ENCODE measurements around the gene AUTS2.
"Not testable (repeated sequence)": the region's sequence is repeated elsewhere in the genome, so short reads cannot be mapped to it uniquely, and the experiment has no call there.

The AUTS2 gene

GRCh38 chr7:69761290-69761922 is 163.1 kb downstream of the AUTS2 start:
- no peak for DNase-seq (ENCODE audit: low read depth in 2 of 2)

GRCh38 chr7:69762821-69763352 is 164.6 kb downstream of the AUTS2 start:
- no peak for DNase-seq (ENCODE audit: low read depth in 2 of 2)

- no peak for DNase-seq (ENCODE audit: low read depth in 2 of 2)
Measured at GRCh38 chr7:69763513-69763912, 165.2 kb downstream of the AUTS2 start.

GRCh38 chr7:69764147-69764546 is 165.9 kb downstream of the AUTS2 start:
- no peak for DNase-seq (ENCODE audit: low read depth in 2 of 2)

- no peak for DNase-seq (ENCODE audit: low read depth in 2 of 2)
Measured at GRCh38 chr7:69764681-69765080, 166.4 kb downstream of the AUTS2 start.

- DNase-seq (ENCODE audit: low read depth in 2 of 2): no peak
Measured at GRCh38 chr7:69765879-69766278, 167.6 kb downstream of the AUTS2 start.

- no peak for DNase-seq (ENCODE audit: low read depth in 2 of 2)
Measured at GRCh38 chr7:69768986-69769595, 170.8 kb downstream of the AUTS2 start.

- no peak for DNase-seq (ENCODE audit: low read depth in 2 of 2)
Measured at GRCh38 chr7:69769826-69770225, 171.6 kb downstream of the AUTS2 start.

- DNase-seq (ENCODE audit: low read depth in 2 of 2): no peak
Measured at GRCh38 chr7:69770613-69771012, 172.3 kb downstream of the AUTS2 start.

- no peak for DNase-seq (ENCODE audit: low read depth in 2 of 2)
Measured at GRCh38 chr7:69772718-69773436, 174.6 kb downstream of the AUTS2 start.

- no peak for DNase-seq (ENCODE audit: low read depth in 2 of 2)
Measured at GRCh38 chr7:69773535-69774225, 175.4 kb downstream of the AUTS2 start.

GRCh38 chr7:69775231-69775771 is 177.0 kb downstream of the AUTS2 start:
- DNase-seq (ENCODE audit: low read depth in 2 of 2): no peak

- no peak for DNase-seq (ENCODE audit: low read depth in 2 of 2)
Measured at GRCh38 chr7:69776611-69777010, 178.3 kb downstream of the AUTS2 start.

GRCh38 chr7:69778138-69778537 is 179.9 kb downstream of the AUTS2 start:
- DNase-seq (ENCODE audit: low read depth in 2 of 2): no peak

GRCh38 chr7:69780379-69780778 is 182.1 kb downstream of the AUTS2 start:
- DNase-seq (ENCODE audit: low read depth in 2 of 2): no peak

- no peak for DNase-seq (ENCODE audit: low read depth in 2 of 2)
Measured at GRCh38 chr7:69781412-69781846, 183.2 kb downstream of the AUTS2 start.

GRCh38 chr7:69782917-69783684 is 184.8 kb downstream of the AUTS2 start:
- no peak for DNase-seq (ENCODE audit: low read depth in 2 of 2)

- DNase-seq (ENCODE audit: low read depth in 2 of 2): not testable (repeated sequence)
Measured at GRCh38 chr7:69786130-69786529, 187.9 kb downstream of the AUTS2 start.

GRCh38 chr7:69786730-69787395 is 188.6 kb downstream of the AUTS2 start:
- no peak for DNase-seq (ENCODE audit: low read depth in 2 of 2)

GRCh38 chr7:69787736-69788431 is 189.6 kb downstream of the AUTS2 start:
- no peak for DNase-seq (ENCODE audit: low read depth in 2 of 2)
